IMR-90 (cell line): ENCODE measurements around the gene ARID5A. TPM values are rescaled to one million over a fixed set of nuclear protein-coding genes. Genes with fewer than 3 reads are reported as not detected.

Experiments
- ATAC-seq: fragments of 200-7000 bp; cut with Tn5 transposase; 2 replicates; pipeline ENCODE4 v1.9.1; 2020; ENCODE audit warnings: low read depth, mild to moderate bottlenecking, moderate library complexity
- BruUV-seq: library from RNA; stranded (reverse); fragments of 400-500 nt; replicated peaks from 2 replicates; lab custom pipeline; 2021; lab: Mats Ljungman, UMichigan
- CTCF ChIA-PET: fragments of 300-600 bp; formaldehyde crosslinking; extraction: SDS; loops from one replicate; lab custom pipeline; 2021; ENCODE audit warnings: antibody characterized with exemption; lab: Yijun Ruan, JAX
- POLR2A ChIA-PET: fragments of 300-600 bp; sonication (Branson Sonifier 250); formaldehyde crosslinking; loops from one replicate; lab custom pipeline; 2022; ENCODE audit warnings: antibody characterized with exemption; ENCODE audit not compliant: unreplicated experiment; lab: Charles Lee
- DNase-seq: peaks from one replicate; pipeline ENCODE4 v3.0.0; 2013
- H2AFZ ChIP-seq: replicated peaks from 2 replicates; pipeline ENCODE3; 2013; ENCODE audit warnings: low read length, mild to moderate bottlenecking; ENCODE audit not compliant: poor library complexity
- H2AK5ac ChIP-seq: 2 replicates; pipeline ENCODE4 v1.6.1; 2013; ENCODE audit warnings: low read depth, low read length, inconsistent platforms
- H2AK9ac ChIP-seq: replicated peaks from 2 replicates; pipeline ENCODE3; 2013; ENCODE audit warnings: mild to moderate bottlenecking, low read depth, low read length, moderate library complexity; ENCODE audit not compliant: poor library complexity
- H2BK120ac ChIP-seq: 2 replicates; pipeline ENCODE4 v1.6.1; 2013; ENCODE audit warnings: low read depth, low read length, inconsistent platforms
- H2BK15ac ChIP-seq: 3 replicates; pipeline ENCODE4 v1.6.1; 2013; ENCODE audit warnings: low read depth, low read length, inconsistent platforms
- H2BK20ac ChIP-seq: 2 replicates; pipeline ENCODE4 v1.6.1; 2013; ENCODE audit warnings: low read depth, mild to moderate bottlenecking, inconsistent platforms, low read length, moderate library complexity
- H2BK5ac ChIP-seq: 2 replicates; pipeline ENCODE4 v1.6.1; 2013; ENCODE audit warnings: mild to moderate bottlenecking, low read depth, low read length, inconsistent platforms; ENCODE audit not compliant: poor library complexity, severe bottlenecking
- H3K14ac ChIP-seq: replicated peaks from 2 replicates; pipeline ENCODE4 v1.6.1; 2013; ENCODE audit warnings: low read depth, low read length, inconsistent platforms
- H3K18ac ChIP-seq: 2 replicates; pipeline ENCODE4 v1.6.1; 2013; ENCODE audit warnings: low read depth, low read length, control low read depth
- H3K23ac ChIP-seq: 2 replicates; pipeline ENCODE4 v1.6.1; 2013; ENCODE audit warnings: low read depth, low read length, inconsistent platforms
- H3K27ac ChIP-seq: 2 replicates; pipeline ENCODE4 v1.5.1; 2013; ENCODE audit warnings: mild to moderate bottlenecking, control low read depth, low read length; ENCODE audit not compliant: insufficient read depth
- H3K27me3 ChIP-seq: 2 replicates; pipeline ENCODE4 v1.6.1; 2013; ENCODE audit warnings: low read length; ENCODE audit not compliant: control insufficient read depth, insufficient read depth
- H3K36me3 ChIP-seq: 2 replicates; pipeline ENCODE4 v1.6.1; 2013; ENCODE audit warnings: low read length, mixed read lengths; ENCODE audit not compliant: control insufficient read depth, insufficient read depth
- H3K4ac ChIP-seq: 2 replicates; pipeline ENCODE4 v1.6.1; 2013; ENCODE audit warnings: low read depth, low read length, inconsistent platforms
- H3K4me1 ChIP-seq: 2 replicates; pipeline ENCODE4 v1.6.1; 2013; ENCODE audit warnings: low read length, mixed read lengths; ENCODE audit not compliant: control insufficient read depth, insufficient read depth
- H3K4me2 ChIP-seq: 2 replicates; pipeline ENCODE4 v1.6.1; 2013; ENCODE audit warnings: low read depth, mild to moderate bottlenecking, control low read depth, low read length, moderate library complexity
- H3K4me3 ChIP-seq: 2 replicates; pipeline ENCODE4 v1.5.1; 2013; ENCODE audit warnings: low read depth, mild to moderate bottlenecking, control low read depth, low read length, moderate library complexity; ENCODE audit not compliant: insufficient read depth
- H3K56ac ChIP-seq: 2 replicates; pipeline ENCODE4 v1.6.1; 2013; ENCODE audit warnings: low read length, inconsistent platforms; ENCODE audit not compliant: insufficient read depth; ENCODE audit errors: extremely low read depth
- H3K79me1 ChIP-seq, 2 experiments: 2 replicates each; pipeline ENCODE4 v1.6.1; 2013; ENCODE audit warnings: low read length in 2 of 2, inconsistent platforms in 1 of 2, low read depth in 1 of 2
- H3K9ac ChIP-seq: 2 replicates; pipeline ENCODE4 v1.6.1; 2013; ENCODE audit warnings: low read depth, low read length, control low read depth
- H3K9me1 ChIP-seq: 2 replicates; pipeline ENCODE4 v1.6.1; 2013; ENCODE audit warnings: low read length, inconsistent platforms; ENCODE audit not compliant: insufficient read depth
- H3K9me3 ChIP-seq: 2 replicates; pipeline ENCODE4 v1.6.1; 2013; ENCODE audit warnings: low read length; ENCODE audit not compliant: control insufficient read depth, insufficient read depth
- H4K20me1 ChIP-seq: 2 replicates; pipeline ENCODE4 v1.6.1; 2013; ENCODE audit warnings: low read length, inconsistent platforms; ENCODE audit not compliant: insufficient read depth
- H4K5ac ChIP-seq: 2 replicates; pipeline ENCODE4 v1.6.1; 2013; ENCODE audit warnings: mild to moderate bottlenecking, low read depth, low read length, control low read depth
- H4K8ac ChIP-seq, 2 experiments: 2 replicates each; pipeline ENCODE4 v1.6.1; 2013; ENCODE audit warnings: low read depth in 2 of 2, low read length in 2 of 2, control low read depth in 1 of 2, inconsistent platforms in 1 of 2
- H4K91ac ChIP-seq: 2 replicates; pipeline ENCODE4 v1.6.1; 2013; ENCODE audit warnings: low read depth, low read length, inconsistent platforms; ENCODE audit not compliant: insufficient read depth
- CEBPB ChIP-seq: IDR thresholded peaks from 2 replicates; pipeline ENCODE4 v1.6.1; 2012; ENCODE audit warnings: low read depth, low read length, improper control_type of control experiment
- POLR2A ChIP-seq: IDR thresholded peaks from 2 replicates; pipeline ENCODE4 v1.6.1; 2012; ENCODE audit warnings: mild to moderate bottlenecking, low read depth, low read length
- RCOR1 ChIP-seq: IDR thresholded peaks from 2 replicates; pipeline ENCODE4 v1.6.1; 2012; ENCODE audit warnings: mild to moderate bottlenecking, low read length, improper control_type of control experiment; ENCODE audit not compliant: insufficient replicate concordance
- WGBS, 2 experiments: methylation state at CpG; one replicate each; pipeline versions ENCODE4 v1.1.5 to v1.1.7; 2013; ENCODE audit warnings: missing lambda C conversion rate in 2 of 2; ENCODE audit not compliant: insufficient read length in 1 of 2; ENCODE audit errors: extremely low coverage in 2 of 2; 5-methylcytosine and 5-hydroxymethylcytosine counted together
- dilution Hi-C: fragments of 300-500 bp; cut with HindIII; formaldehyde crosslinking; loops from one replicate; pipeline ENCODE4 v1.14.3; 2018; ENCODE audit warnings: low sequenced_read_pairs; ENCODE audit not compliant: unreplicated experiment
- in situ Hi-C: fragments of 300-500 bp; cut with MboI; formaldehyde crosslinking; loops from 3 replicates; pipeline ENCODE4 v1.14.3; 2019; ENCODE audit warnings: low sequenced_read_pairs, inconsistent platforms, mixed read lengths
- intact Hi-C: fragments of 100-400 bp; cut with micrococcal nuclease; formaldehyde crosslinking; loops from 2 replicates; pipeline ENCODE4 v1.10.0; 2022
- polyA plus RNA-seq, 3 experiments: library from polyadenylated mRNA; depleted of rRNA; stranded (reverse); fragments of >200 nt; gene quantifications; 2 replicates each; pipeline ENCODE4 v1.2.3, GENCODE V29; 2012; ENCODE audit warnings: low replicate concordance in 1 of 3
- total RNA-seq: library from RNA; depleted of rRNA; stranded (reverse); fragments of >200 nt; gene quantifications from 2 replicates; pipeline ENCODE4 v1.2.3, GENCODE V29; 2012
- TF ChIP-seq, protein P1 (sequence below): fragments of 150-350 bp; IDR thresholded peaks from 2 replicates; pipeline ENCODE4 v1.6.1; 2016; ENCODE audit warnings: low read depth, mild to moderate bottlenecking, low read length, moderate library complexity, borderline replicate concordance

The ARID5A gene
- total and polyA plus RNA-seq, 2 of the 4 experiments (the other 2 are of a cell fraction), result 2.3 to 6.7 TPM

DNA sequence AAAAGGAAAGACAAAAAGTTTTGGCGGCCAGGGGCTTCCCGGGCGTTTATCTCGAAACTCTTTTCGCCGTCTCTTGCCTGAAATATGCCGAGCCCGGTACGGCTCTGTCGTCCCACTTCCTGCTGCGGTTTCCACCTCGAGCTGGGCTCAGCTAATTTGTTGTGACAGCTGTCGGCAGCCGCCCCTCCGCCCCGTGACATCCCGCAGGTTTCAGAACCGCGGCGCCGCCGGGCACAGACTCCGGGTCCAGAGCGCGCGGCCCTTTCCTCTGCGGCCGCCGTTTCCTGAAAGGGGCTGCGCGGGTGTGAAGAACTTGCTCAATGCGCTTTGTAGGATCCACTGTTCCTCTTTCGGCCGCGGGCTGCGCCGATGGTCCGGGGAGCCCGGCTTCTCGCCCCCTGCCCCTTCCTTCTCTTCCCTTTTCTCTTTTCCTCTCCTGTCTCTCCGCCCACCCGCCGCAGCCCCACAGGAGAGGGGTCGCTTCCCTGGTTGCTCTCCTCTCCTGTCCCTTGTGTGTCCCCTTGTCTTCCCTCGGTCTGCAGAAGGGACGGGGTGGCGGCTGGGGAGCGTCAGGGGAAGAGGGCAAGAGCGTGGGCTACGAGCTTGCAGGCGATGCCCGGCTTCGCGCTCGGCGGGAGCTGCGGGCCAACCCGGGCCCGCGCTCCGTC, 648 bp downstream of the ARID5A start:
- Histone ChIP-seq H3K79me1 (peaks cover 7 to 38% of the 10 kb centered on the region in 2 experiments; a peak in 3 of 4 replicates), H3K9me3 (no peaks in the 10 kb centered on the region), H4K91ac (no peak overlapping the region), H2BK5ac (no peak overlapping the region), H2BK120ac (no peak overlapping the region), H4K5ac (no peak overlapping the region), H3K9me1 (peaks cover 22% of the 10 kb centered on the region), H2BK15ac (no peak overlapping the region), H3K4me1 (peaks cover 42% of the 10 kb centered on the region), H4K8ac (no peak overlapping the region), H2BK20ac (no peak overlapping the region), H3K18ac (no peak overlapping the region), H3K4ac (no peak overlapping the region), H2AFZ (peak overlapping the region; percentile 91), H3K14ac (no peak overlapping the region), H3K27ac (peak overlapping the region; percentile 35), H3K27me3 (no peaks in the 10 kb centered on the region), H4K20me1 (peaks cover 36% of the 10 kb centered on the region), H3K23ac (0 out of 2 replicates have a peak overlapping the region, but pooled peaks have one; percentile 23), H3K56ac (no peak overlapping the region; the same call in 1 of the 2 replicates), H2AK9ac (peak overlapping the region; percentile 67), H2AK5ac (no peak overlapping the region), H3K9ac (peak overlapping the region; percentile 74), H3K4me3 (peak overlapping the region; percentile 84), H3K4me2 (peak overlapping the region; percentile 88), H3K36me3 (no peaks in the 10 kb centered on the region)
- in situ Hi-C loops (no loop called here), intact Hi-C loops (no loop called here), dilution Hi-C loops (no loop called here)
- ChIA-PET POLR2A (interaction anchor here (0.6 kb wide), 1 partner anchor 414 kb away, joined by 3 read pairs; no protein-coding TSS in a partner anchor), CTCF (no interaction called here)
- ATAC-seq, result peak; percentile 11
- 0% methylated on average over 26 of the region's 61 CpGs; no CpG with 5 or more reads in 1 of the 2 experiments for WGBS, 2 experiments
- peak; percentile 38 for DNase-seq
- no TSS peak for BruUV-seq
- TF ChIP-seq POLR2A (no peak), RCOR1 (no peak), CEBPB (peak; percentile 50; the same call in 1 of the 2 replicates)
- TF ChIP-seq, protein P1, sequence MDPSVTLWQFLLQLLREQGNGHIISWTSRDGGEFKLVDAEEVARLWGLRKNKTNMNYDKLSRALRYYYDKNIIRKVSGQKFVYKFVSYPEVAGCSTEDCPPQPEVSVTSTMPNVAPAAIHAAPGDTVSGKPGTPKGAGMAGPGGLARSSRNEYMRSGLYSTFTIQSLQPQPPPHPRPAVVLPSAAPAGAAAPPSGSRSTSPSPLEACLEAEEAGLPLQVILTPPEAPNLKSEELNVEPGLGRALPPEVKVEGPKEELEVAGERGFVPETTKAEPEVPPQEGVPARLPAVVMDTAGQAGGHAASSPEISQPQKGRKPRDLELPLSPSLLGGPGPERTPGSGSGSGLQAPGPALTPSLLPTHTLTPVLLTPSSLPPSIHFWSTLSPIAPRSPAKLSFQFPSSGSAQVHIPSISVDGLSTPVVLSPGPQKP, result no peak
